HG03108 (cell line): Measurements from ENCODE around the gene ZFYVE26.
"Not testable (repeated sequence)": the region's sequence is repeated elsewhere in the genome, so short reads cannot be mapped to it uniquely, and the experiment has no call there.

Experiments
- ATAC-seq: cut with Tn5 transposase; IDR thresholded peaks from one replicate; pipeline ENCODE4 v1.9.1; 2021; ENCODE audit warnings: moderate library complexity; ENCODE audit not compliant: unreplicated experiment

ZFYVE26 gene

DNA sequence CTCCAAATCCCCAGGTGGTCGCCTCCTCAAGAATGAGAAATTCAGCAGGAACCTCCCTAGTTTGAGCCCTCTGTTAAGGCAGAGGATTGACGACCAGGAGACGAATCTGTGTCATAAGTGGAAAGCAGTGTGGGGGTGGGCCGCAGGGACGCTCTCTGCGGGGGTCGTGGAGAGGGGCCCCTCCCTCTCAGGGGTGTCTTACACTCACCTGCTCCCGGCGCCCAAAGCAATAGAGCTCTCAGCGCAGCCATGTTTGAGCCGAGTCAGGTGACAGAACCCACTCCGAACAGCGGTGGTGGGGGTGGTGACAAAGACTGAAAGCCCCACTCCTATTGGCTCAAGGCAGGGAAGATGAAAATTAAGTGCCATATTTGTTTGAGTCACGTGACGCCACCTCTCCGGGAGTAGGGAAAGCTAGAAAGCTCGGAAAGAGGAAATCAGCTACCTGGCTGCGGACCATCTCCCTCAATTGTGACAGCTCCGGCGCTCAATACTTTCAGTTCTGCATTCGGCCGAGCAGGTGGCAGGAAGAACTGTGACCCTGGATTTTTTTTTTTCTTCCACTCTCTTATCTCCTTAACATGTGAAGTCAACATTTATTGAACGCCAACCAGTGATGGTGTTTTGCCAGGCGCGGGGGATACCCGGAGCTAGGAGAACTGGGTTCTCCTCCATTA lies at the start of gene ZFYVE26:
Gene ZFYVE26, minus strand, starts transcription at position 265 of the 677 bp plus-strand sequence. CDS start 627 bp downstream, outside the sequence.
- peak; percentile 79 for ATAC-seq

DNA sequence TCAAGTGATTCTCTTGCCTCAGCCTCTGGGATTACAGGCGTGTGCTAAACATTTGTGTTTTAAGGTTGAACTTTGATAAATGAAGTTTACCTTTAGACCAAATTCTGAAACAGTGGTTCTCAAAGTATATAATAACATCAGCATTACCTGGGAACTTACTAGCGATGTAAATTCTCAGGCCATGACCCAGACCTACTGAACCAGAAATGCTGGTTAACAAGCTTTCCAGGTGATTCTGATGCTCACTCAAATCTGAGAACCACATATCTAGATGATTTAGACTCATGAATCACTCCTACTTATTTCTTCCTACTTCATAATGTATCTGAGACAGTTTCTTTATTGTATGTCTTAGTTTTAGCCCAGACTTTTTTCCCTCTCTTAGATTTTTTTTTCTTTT lies 46.8 kb upstream of the ZFYVE26 start:
- ATAC-seq, result no peak

DNA sequence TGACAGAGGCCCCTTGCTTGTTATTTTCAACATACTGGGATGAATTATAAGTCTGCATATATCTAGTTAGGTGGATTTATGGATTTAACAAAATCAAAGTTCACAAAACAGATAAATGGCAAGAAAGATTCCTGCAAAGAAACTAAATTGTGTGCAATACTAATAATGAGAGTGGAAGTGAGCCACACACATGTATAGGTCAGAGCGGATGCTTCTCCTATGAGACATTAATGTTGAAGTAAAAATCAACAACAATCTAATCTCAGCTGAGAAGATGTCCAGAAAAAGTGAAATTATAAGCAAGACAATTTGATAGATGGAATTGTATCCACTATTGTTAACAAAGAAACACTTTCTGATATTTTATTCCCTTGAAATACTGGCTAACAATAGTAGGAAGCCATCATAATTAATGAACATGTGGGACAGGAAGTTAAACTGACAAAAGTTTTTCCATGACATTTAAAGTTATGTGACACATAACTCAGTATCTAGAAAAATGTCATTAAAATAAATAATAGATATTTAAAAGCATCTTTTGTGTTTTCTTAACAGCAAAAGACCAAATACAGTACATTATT lies 42.9 kb upstream of the ZFYVE26 start:
- no peak for ATAC-seq

GRCh38 chr14:67857778-67858350 lies 41.5 kb upstream of the ZFYVE26 start:
- no peak for ATAC-seq

DNA sequence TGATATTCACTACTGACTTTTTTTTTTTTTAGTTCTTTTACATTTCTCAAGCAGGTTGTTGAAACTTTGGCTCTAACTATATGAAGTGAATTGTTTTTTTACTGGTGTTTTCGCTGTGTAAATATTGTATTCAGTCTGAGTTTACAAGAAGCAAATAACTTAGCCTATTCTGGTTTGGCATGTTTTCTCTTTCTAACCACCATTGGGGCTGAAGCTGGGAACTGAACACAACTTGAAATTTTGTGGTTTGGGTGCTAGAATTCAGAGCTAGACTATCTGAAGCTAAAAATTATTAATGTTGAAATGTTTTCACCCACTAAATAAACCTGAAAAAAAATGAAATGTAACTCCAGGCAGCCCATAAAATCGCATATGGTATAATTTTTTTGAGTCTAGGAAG lies 40.4 kb upstream of the ZFYVE26 start:
- ATAC-seq, result no peak

GRCh38 chr14:67853715-67854114 lies 37.3 kb upstream of the ZFYVE26 start:
- ATAC-seq, result no peak

GRCh38 chr14:67852926-67853604 lies 36.7 kb upstream of the ZFYVE26 start:
- ATAC-seq, result no peak

- ATAC-seq, result no peak
These were observed 35.5 kb upstream of the ZFYVE26 start for GRCh38 chr14:67851785-67852410.

- ATAC-seq, result no peak
These were observed 33.9 kb upstream of the ZFYVE26 start for GRCh38 chr14:67850066-67850830.

DNA sequence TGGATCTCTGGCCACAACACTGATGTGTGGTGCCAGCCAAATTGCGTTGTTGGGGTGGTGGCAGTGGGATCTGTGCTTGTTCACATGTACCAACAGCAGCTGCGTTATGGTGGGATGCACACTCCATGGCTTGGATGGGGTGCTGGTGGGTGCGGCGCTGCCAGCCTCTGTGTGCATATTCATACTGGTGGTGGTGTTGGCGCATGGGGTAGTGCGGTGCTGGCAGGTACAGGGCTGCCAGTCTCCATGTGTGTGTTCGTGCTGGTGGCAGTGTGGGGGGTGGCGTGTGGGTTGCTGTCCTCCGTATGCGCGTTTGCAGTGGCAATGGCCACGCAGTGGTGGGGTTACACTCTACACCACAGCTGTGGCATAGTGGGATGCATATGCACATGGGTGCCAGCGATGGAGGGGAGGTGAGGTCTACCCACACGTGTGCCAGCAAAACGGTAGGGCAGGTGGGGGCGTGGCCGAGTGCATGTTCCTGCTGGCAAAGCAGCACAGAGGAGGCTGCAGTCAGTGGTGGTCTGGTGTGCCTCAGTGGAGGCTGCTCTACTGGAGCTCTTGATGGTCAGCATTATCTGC lies 29.7 kb upstream of the ZFYVE26 start:
- no peak for ATAC-seq

DNA sequence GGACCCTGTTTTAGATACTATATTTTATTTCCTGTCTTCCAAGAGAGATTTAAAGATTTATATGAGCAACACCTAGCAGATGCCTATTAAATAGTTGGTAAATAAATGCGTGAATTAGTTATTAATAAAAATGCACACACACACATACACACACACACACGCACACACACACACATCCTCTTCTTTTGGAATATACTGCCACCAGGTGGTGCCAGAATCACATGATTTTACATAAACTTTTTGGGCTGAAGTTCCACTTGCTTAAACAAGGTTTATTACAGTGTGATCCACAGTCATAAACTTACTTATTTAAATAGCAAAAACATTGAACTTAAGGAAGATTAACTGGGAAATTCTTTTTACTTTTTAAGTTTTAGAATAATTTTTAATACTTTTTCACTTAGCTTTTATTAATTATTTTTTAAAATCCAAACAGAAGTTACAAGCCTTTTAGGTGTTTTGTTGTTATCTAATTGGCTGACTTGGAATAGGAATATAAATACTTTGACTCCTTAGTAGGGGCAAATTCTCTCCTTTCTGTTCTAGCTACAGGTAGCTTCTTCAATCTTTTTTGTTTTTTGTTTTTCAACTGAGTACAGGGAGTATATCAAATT lies 20.7 kb upstream of the ZFYVE26 start:
- ATAC-seq, result no peak

DNA sequence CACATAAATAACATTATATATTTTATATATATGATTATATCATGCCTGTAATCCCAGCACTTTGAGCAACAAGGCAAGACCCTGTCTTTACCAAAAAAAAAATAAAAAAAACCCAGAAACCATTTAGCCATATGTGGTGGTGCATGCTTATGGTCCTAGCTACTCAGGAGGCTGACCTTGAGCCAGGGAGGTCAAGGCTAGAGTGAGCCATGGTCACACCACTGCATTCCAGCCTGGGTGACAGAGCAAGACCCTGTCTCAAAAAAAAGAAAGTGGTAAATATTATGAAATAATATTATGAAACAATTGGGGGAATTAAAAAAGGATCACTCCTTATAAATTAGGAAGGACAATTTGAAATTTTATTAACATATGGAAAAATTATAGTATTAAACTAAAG lies 19.2 kb upstream of the ZFYVE26 start:
- ATAC-seq, result no peak

DNA sequence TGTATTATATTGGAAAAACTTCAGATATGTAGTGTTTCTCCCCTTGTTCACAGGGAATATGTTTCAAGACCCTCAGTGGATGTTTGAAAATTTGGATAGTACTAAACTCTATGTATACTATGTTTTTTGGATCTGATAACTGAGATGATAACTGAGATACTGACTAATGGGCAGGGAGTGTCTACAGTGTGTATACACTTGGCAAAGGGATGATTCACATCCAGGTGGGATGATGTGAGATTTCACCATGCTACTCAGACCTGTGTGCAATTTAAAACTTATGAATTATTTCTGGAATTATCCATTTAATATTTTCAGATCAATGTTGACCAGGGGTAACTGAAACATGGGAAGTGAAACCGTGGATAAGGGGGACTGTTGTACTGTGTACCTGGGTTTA lies 17.0 kb upstream of the ZFYVE26 start:
- no peak for ATAC-seq

DNA sequence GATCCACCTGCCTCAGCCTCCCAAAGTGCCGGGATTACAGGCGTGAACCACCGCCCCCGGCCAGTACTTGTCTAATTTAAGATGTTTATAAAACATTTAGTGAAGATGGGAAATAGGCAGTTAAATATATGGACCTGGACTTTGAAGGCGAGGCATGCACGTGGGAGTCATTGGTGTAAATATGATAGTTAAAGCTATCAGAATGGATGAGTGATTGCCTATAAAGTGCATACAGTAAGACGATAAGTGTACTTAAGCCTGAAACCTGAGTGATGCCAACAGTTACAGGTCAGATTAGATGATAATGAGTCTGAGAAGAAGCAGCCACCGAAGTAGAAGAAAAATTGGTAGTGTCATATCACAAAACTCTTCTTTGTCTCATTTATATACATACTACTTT lies 14.7 kb upstream of the ZFYVE26 start:
- ATAC-seq, result no peak

GRCh38 chr14:67821121-67821520 lies 4.7 kb upstream of the ZFYVE26 start:
- ATAC-seq, result no peak

GRCh38 chr14:67820428-67820971 lies 4.1 kb upstream of the ZFYVE26 start:
- ATAC-seq, result no peak

- ATAC-seq, result peak; percentile 55
These were observed 3.4 kb upstream of the ZFYVE26 start, which contains the start of gene RAD51B for GRCh38 chr14:67819563-67820421. RAD51B (plus strand) TSS chr14:67819779.

DNA sequence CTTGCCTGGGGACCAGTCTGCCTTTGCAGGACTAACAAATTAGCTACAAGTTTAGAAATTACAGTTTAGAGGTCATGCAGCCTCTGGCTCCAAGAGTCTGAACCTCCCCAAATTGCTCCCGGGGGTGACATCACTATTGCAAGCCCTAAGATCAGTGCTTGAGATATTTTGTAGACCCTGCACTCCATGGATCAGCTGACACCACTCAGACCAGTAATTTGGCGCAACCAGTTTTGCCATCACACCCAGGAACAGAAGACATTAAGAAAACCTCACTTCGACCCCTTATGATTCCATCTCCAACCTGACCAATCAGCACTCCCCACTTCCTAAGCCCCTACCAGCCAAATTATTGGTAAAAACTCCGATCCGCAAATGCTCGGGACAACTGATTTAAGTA lies 2.1 kb upstream of the ZFYVE26 start:
- ATAC-seq, result not testable (repeated sequence)
